ENCODE data around the gene OR4B1.
"Not testable (repeated sequence)": the region's sequence is repeated elsewhere in the genome, so short reads cannot be mapped to it uniquely, and the experiment has no call there.

Gene OR4B1

GRCh38 chr11:48216510-48216909 lies at the start of gene OR4B1:
TSS of gene OR4B1 (plus strand) at chr11:48216810. CDS start at chr11:48216810, 0 bp downstream.
- no peak for DNase-seq (ENCODE audit: low read depth in 2 of 2)

GRCh38 chr11:48167380-48167779 lies 49.2 kb upstream of the OR4B1 start:
- no peak for DNase-seq (ENCODE audit: low read depth in 2 of 2)

- no peak for DNase-seq (ENCODE audit: low read depth in 2 of 2)
Observed at GRCh38 chr11:48168815-48169214, 47.8 kb upstream of the OR4B1 start.

GRCh38 chr11:48169259-48169658 lies 47.4 kb upstream of the OR4B1 start:
- DNase-seq (ENCODE audit: low read depth in 2 of 2): no peak

GRCh38 chr11:48169717-48170116 lies 46.9 kb upstream of the OR4B1 start:
- no peak for DNase-seq (ENCODE audit: low read depth in 2 of 2)

GRCh38 chr11:48170241-48171233 lies 46.1 kb upstream of the OR4B1 start:
- DNase-seq (ENCODE audit: low read depth in 2 of 2): no peak

- DNase-seq (ENCODE audit: low read depth in 2 of 2): peak; percentile 56 to 71
Observed at GRCh38 chr11:48172818-48173609, 43.6 kb upstream of the OR4B1 start.

GRCh38 chr11:48177661-48178060 lies 38.9 kb upstream of the OR4B1 start:
- no peak for DNase-seq (ENCODE audit: low read depth in 2 of 2)

GRCh38 chr11:48180627-48181026 lies 36.0 kb upstream of the OR4B1 start:
- DNase-seq (ENCODE audit: low read depth in 2 of 2): no peak

GRCh38 chr11:48182860-48183526 lies 33.6 kb upstream of the OR4B1 start:
- DNase-seq (ENCODE audit: low read depth in 2 of 2): no peak

GRCh38 chr11:48184452-48184851 lies 32.2 kb upstream of the OR4B1 start:
- DNase-seq (ENCODE audit: low read depth in 2 of 2): no peak

- DNase-seq (ENCODE audit: low read depth in 2 of 2): peak in 1 of 2 donors; percentile 14
Observed at GRCh38 chr11:48190906-48191654, 25.5 kb upstream of the OR4B1 start.

- no peak for DNase-seq (ENCODE audit: low read depth in 2 of 2)
Observed at GRCh38 chr11:48193876-48194275, 22.7 kb upstream of the OR4B1 start.

GRCh38 chr11:48207881-48208280 lies 8.7 kb upstream of the OR4B1 start:
- no peak for DNase-seq (ENCODE audit: low read depth in 2 of 2)

GRCh38 chr11:48210052-48210451 lies 6.6 kb upstream of the OR4B1 start:
- DNase-seq (ENCODE audit: low read depth in 2 of 2): no peak

- no peak for DNase-seq (ENCODE audit: low read depth in 2 of 2)
Observed at GRCh38 chr11:48228761-48229160, 12.2 kb downstream of the OR4B1 start.

- not testable (repeated sequence) for DNase-seq (ENCODE audit: low read depth in 2 of 2)
Observed at GRCh38 chr11:48230057-48230456, 13.4 kb downstream of the OR4B1 start.

GRCh38 chr11:48237727-48238126 lies 21.1 kb downstream of the OR4B1 start:
- DNase-seq (ENCODE audit: low read depth in 2 of 2): no peak

GRCh38 chr11:48242501-48242900 lies 25.9 kb downstream of the OR4B1 start:
- no peak for DNase-seq (ENCODE audit: low read depth in 2 of 2)

GRCh38 chr11:48244804-48245203 lies 28.2 kb downstream of the OR4B1 start, which contains the start of gene OR4X2:
TSS of gene OR4X2 (plus strand) at chr11:48245104. CDS start at chr11:48245104, 0 bp downstream.
- DNase-seq (ENCODE audit: low read depth in 2 of 2): no peak

GRCh38 chr11:48248902-48249301 lies 32.3 kb downstream of the OR4B1 start:
- no peak for DNase-seq (ENCODE audit: low read depth in 2 of 2)

Measured in stimulated activated CD4-positive, alpha-beta T cell treated with anti-CD3 and anti-CD28 coated beads, Interleukin-4, amount 100 ng/mL, for 48 hours (primary cell).